NCI-H146 treated with DMSO at 0.1 percent for 48 hours (cell line): ENCODE measurements around the gene BICD2.

Source experiments
- DNase-seq: peaks from one replicate; lab custom pipeline; 2025; ENCODE audit not compliant: unreplicated experiment; lab: John Stamatoyannopoulos, UW

BICD2 gene

DNA sequence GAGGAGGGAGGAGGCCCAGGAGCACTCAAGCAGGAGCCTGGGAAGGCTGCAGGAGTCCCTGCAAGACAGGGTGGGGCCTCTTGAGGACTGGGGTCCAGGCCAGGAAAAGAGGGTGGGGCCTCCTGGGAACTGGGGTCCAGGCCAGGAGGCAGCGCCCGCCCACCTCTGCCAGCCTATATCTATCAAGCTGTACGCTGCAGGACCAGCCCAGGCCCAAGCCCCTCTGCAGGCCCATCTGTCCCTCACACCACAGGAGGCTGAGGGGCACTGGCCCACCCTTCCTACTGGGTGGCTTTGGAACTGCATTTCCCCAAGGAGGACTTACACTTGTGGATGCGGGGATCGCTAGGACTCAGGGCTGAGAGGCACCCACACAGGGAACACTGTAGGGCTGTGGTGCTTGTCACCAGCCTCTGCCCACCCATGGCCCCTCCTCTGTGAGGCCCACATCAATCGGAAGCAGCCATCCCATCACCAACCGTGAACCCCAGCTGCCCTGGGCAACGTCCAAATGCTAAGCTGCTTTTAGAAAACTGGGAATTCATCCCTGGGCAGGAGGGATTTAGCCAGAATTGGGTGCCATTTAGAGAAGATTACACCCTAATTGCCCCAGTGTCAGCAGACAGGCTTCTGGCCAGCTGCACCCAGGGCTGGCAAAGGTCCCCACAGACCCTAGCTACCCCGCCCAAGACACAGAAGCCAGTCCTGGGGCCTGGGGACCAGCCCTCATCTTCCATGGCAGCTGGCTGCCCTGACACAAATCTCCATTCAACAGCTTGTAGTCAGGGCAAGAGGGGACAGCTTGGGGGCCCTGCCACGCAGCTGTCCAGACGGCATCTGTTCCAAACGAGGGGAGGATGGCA lies 15.3 kb downstream of the BICD2 start:
- no peak for DNase-seq

DNA sequence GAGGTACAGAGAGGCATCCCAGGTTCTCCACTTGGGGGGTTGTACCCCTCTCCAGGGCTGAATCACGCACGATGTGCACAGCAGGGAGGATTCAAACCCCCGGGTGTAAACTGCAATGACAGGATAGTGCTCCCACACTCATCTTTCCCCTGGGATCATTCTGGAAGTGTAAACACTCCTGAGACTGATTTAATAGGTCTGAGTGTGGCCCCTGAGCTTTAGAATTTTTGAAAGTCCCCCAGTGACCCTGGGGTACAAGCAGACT lies 16.5 kb downstream of the BICD2 start:
- DNase-seq, result no peak

DNA sequence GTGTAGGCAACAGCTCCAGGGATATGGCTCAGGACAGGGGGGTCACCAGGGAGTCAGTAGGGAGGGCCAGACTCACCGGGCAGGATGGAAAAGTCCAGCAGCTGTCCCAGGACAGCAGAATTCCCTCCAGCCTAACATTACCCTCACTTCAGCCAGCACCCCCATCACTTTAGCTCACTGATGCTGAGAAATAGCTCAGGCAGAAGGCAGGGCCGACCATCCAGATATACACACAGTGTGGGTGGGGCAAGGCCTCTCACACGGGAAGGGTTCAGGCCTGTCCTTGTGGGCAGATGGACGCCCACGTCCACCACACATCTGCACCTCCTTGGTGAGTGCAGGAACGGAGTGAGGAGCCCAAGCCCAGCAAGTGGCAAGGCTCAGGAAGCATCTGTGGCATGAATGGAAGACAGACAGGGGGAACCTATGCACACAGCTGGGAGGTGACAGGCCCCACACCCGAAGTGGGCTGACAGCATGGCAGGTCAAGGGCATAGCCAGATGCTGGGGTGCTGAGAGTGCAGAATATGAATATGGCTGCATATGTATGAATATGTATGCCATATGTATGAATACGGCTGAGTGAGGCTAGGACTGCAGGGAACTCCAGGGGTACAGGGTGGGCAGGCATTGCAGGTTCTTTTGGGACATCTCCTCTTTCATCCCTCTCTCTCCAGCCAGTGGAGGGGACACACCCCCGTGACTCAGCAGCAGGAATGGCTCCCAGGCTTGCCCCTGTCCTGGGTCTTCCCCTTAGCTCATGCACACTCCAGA lies 17.0 kb downstream of the BICD2 start:
- no peak for DNase-seq

DNA sequence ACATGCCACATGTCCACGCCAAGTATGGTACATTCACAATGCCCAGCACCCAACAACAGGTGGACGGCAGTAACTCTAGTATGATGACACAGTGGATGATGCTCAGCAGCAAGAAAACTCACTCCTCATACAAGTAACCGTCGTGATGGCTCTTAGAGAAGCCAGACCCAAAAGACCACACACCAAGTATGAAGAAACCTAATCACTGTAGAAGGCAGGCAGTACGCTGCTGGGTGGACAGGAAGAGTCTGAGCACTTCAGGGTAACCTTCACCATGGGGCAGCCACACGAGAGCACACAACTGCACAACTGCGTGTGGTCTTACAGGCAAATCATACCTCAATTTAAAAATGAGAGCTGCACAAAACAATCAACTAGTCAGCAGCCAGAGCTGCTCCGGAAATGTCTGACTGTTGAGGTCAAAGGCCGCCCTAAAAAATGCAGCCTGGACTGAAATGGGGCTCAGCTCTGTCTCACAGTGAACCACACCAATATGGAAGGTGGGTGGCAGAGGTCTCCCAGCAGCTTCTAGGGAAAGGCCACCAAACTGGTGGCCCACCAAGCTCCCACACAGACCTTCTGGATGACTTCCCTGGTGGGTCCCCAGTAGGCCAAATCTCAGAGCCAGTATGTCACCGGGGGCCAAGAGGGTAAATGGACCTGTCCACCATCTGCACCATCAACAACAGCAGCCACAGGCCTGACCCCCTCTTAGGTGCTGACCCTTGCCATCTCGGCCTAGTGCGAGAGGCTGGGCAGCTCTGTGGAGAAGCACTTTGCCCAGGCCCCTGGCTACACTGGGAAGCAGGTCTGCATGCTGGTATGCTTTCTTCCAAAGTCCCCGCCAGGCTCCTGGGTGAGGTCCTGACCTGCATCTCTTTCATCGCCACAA lies 17.8 kb downstream of the BICD2 start:
- no peak for DNase-seq

DNA sequence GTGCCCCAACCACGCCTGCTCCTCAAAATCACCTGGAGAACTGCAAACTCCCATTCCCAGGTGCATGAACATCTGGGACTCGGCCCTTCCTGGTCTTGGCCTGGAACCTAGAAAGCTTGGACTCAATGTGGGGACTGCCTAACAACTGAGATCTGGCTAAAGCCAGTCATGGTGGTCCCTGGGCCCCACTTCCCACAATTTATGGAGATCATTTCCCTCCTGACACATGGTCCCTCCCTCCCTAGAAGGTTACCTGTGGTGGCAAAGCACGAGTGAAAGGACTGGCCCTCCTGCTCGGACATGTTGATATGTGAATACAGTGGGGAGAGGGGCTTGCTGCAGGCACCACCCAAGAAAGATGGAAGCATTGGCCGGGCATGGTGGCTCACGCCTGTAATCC lies 18.8 kb downstream of the BICD2 start:
- DNase-seq, result no peak

DNA sequence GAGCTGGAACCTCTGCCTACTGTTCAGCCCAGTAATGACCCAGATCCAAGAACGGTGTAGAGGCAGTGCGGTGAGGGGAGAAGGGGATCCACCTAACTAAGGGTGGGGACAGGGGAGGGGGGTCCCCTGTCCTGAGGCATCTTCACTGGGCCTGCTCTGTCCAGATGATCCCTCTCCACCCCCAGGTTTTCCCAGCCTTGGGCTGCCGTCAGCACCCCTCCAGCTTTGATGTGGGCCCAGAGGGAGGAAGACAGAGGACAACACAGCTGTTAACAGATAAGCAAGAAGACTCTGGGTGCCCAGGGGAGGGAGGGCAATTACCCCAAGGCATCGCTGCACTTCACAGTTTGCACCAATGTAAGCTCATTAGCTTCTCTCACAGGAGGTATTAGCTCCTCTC lies 19.3 kb downstream of the BICD2 start:
- no peak for DNase-seq

DNA sequence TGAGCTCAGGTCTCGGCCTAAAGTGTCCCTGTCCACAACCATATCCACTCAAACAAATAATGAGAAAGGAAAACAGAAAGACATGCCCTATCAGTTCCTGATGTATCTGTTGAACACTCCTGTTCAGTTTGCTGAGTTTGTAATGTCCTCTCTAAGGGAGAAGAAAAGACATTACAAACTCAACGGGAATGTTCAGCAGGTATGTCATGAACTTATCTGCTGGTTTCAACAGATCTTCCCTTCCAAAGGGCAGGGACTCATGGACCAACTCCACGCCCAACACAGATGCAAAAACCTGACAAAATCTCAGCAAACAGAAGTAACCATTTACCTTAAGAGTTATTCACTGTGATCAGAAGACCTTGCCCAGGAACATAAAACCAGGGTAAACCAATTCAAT lies 23.7 kb downstream of the BICD2 start:
- DNase-seq, result no peak

DNA sequence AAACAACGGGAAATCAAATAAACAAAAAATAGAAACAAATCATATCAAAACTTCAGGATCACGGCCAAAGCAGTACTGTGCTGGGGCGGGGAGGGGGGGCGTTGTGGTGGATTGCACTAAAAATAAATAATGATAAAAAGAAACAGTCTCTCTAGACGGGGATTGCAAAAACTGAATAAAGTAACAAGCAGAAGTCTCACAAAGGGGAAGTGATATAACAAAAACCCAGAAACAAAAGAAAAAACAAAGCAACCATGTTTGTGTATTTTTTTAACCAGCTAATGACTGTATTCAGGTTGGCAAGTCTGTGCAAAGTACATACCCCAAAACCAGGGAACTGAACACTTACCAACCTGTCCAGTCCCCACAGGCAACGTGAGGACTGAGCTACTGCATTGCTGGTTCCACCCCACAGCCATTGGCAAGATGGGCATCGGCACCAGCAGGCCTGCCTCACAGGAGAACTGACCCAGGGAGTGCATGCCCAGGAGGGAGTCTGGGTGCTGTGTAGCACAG lies 24.1 kb downstream of the BICD2 start:
- DNase-seq, result no peak

DNA sequence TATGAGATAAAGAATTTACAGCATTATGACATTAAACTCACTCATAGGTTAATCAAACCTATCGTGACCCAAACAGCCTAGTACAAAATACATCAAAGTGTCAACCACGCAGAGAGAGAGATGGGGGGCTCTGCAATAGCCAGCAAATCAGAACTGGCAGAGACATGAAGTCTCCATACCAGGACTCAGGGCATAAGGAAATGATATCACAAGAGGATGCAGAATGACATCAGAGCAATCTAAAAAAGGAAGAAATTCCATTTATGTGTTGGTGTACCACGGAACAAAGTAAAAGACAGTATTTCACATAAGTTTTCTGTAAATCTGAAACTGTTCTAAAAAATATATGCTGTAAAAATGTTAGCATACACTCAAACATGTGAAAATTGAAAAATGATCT lies 24.6 kb downstream of the BICD2 start:
- DNase-seq, result no peak

DNA sequence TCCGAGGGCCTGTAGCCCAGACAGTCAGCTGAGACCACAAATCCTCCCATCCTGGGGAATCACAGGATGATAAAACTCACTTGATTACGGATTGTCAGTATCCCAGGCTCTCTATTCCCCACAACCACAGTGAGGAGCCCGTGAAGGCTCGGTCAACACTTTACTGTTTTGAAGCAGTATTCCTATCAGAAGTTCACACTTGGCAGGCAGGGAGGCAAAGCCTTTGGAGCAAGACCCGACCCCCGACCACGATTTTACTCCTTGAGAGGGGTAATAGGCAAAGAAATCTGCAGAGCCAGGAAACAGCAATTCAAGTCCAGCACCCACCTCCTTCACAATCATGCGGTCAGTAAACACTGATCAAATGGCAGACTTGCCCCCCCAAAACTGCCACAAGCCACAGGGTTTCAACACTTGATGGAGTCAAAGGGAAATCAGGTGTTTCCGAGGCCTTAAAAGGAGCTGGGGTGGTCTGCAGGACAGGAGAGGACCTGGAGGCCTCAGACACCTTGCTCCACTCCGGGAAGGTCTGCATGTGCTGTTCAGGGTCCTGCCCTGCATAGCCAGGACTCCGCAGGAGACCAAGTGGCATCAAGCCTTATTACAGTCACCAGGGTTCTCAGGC lies 25.2 kb downstream of the BICD2 start:
- DNase-seq, result no peak

DNA sequence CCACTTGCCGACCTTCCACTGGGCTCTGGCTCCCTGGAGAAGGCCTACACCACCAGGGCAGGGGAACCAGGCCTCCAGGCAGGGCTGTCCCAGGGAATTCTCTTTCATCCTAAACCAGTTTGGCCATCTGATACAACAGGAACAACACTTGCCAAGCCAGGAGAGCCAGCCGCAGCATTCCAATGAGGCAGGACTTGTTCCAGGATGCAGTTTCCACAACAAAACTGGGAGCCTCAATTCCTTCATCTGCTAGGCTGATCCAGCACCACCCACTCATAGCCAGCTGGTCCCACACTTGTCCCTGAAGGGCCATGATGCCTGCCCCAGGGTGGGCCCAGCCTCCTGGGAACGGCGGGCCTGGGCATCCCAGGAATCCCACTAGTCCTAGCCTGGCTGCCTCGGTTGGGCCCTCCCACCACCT lies 26.0 kb downstream of the BICD2 start:
- no peak for DNase-seq

DNA sequence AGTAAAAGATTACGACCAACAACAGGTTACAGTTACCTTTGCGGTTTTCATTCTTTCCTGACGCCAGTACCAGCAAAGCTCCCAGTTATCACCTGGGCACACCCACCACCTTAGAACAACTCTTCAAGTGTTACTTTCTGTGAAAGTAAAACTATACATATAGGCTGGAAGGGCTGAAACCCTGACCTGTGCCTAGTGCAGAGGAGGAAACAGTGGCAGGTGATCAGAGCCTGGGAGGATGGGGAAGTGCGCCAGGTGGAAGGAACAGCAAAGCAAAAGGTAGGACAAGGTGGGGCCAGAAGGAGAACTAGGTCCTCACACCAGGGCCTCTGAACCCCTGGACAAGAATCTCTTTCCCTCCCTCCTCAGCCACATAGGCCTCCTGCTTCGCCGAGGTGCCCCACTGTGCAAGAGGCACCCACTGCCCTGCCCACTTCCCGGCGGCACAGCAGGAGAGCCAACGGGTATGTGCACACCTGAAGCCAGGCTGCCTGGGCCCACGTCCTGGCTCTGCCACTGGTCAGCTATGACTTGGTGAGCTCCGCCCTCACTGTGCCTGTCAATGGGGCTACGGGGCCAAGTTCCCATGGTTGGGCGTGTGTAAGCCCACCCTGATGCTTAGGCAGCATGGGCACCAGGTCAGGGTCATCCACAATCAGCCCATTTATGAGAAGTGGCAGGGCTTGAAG lies 26.9 kb downstream of the BICD2 start:
- no peak for DNase-seq

DNA sequence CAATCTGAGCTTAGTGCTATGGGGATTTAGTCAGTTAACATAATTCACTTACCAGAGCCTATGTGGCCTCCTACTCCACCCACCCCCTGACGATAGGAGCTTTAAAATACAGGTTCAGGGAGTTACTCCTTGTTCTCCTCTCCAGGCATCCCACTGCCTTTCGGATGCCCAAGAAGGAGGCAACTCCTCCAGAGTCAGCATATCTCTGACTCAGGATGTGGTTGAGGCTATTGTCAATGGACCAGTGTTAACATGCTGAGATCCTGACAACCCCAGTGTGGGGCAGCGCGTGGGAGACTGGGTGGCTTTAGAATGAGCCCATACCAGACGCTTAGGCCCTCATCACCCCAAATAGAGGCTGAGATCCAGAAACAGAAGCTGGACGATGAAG lies 27.4 kb downstream of the BICD2 start:
- no peak for DNase-seq

DNA sequence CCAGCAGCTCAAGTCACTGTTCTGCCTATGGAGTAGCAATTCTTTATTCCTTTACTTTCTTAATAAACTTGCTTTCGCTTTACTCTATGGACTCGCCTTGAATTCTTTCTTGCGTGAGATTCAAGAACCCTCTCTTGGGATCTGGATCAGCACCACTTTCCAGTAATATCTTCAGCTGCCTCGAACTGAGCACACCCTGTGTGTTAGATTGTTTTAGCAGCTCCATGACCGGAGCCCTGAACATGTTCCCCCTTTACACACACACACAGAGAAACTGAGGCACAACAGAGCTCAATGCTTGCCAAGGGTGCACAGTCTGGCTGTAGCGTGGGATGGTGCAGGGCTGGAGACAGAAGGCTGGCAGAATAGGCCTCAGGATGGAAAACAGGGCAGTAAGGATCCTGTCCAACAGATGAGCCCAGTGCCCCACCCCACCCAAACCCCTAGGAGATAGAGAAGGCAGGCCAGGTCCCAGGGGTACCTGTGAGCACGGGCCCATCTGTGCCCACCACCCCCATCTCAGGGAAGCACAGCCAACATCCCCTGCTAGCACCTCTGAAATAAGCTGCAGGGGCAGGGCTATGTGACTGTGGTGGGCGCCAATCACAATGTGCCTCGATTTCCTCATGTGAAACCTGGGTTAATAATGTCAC lies 27.9 kb downstream of the BICD2 start:
- no peak for DNase-seq

DNA sequence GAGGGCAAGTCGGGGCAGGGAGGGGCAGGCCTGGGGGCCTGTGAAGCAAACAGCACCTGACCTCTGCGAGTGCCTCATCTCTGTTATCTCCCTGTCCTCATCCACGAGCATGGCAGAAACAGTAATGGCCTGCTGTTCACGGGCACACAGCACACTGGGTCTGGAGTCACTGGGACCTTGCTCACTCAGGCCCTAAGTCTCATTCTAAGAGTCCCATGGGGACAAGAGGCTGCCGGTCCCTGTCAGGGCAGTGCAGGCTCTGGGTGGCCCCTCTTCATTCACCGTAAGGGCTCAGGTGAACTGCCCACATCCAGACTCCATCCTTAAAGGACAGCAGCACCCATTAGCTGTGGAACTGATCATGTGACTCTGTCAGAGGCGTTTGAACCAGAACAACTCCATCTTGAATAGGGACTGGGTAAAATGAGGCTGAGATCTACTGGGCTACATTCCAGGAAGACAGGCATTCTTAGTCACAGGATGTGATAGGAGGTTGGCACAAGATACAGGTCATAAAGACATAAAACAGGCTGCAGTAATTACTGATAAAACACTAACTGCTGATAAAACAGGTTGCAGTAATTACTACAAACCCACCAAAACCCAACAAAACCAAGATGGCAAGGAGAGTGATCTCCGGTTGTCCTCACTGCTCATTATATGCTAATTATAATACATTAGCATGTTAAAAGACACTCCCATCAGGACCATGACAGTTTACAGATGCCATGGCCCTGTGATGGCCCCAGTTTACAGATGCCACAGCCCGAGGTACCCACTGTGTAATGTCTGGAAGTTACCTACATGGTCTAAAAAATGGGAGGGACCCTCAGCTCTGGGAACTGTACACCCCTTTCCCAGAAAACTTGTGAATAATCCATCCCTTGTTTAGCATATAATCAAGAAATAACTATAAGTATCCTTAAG lies 28.7 kb downstream of the BICD2 start:
- no peak for DNase-seq

DNA sequence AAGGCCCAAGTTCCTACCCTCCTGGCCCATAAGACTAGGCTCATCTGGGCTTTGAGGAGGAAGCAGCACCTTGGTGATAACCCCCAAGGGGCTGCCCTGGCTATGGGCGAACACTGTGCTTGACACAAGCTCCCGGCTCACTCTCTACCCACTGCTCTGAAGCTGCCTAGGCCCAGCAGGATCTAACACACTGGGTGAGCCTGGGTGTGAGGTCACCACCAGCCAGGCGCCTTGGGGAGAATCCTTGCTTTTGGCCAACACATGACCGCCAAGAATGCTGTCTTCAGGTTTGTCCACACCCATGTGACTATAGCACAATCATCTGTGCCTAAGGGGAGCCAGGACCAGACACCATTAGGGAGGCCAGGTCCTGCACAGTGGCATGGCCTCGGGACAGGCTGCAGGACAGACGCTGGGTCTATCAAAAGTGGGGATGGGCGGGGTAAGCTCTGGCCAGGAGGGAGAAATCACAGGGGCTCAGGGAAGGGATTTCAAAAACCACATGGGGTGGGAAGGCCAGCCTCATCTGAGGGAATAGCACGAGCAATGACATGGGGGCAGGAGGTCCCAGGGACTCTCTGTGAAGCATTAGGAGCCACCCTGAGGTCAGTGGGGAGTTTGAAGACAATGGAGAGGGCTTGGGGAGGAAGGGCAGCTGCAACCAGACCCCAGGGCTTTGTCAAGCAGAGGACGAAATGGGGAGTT lies 29.6 kb downstream of the BICD2 start:
- no peak for DNase-seq

DNA sequence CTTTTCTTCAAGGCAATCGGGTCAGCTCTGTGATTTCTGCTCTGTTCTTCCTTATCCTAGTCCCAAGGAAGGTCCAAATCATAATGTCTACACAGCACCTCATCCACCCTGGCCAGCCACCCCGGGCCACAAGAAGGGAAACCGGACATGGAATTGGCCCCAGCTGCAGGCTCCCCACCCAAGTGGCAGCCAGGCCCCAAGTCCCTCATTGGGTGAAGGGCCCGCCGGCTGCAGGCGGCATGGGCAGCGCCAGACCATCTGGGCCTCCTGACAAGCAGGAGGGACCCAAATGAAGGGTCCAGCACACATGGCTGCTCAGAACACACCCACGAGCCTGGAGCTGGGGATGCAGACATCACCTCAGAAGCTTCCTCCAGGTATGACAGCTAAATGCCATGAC lies 33.7 kb downstream of the BICD2 start:
- no peak for DNase-seq

DNA sequence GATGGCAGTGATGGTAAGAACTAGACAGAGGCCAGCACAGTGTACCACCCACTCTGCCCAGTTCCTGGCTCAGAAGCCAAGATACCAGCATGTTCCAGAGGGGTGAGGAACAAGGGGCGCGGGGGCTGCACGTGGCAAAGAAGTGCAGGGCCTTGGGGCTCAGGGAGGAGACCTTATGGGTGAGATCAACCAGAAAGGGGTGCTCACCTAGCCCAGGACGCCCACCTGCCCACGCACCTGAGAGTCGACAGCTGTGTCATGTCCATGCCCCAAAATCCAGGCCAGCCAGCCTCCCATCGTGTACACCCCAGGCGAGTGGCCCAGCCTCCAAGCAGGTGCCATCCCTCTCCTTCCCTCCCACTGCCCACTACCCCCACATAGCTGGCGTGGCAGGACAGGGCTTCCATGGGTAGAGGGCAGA lies 34.9 kb downstream of the BICD2 start:
- DNase-seq, result no peak
